ENCODE measurements around the gene CORO1C.

CORO1C gene

DNA sequence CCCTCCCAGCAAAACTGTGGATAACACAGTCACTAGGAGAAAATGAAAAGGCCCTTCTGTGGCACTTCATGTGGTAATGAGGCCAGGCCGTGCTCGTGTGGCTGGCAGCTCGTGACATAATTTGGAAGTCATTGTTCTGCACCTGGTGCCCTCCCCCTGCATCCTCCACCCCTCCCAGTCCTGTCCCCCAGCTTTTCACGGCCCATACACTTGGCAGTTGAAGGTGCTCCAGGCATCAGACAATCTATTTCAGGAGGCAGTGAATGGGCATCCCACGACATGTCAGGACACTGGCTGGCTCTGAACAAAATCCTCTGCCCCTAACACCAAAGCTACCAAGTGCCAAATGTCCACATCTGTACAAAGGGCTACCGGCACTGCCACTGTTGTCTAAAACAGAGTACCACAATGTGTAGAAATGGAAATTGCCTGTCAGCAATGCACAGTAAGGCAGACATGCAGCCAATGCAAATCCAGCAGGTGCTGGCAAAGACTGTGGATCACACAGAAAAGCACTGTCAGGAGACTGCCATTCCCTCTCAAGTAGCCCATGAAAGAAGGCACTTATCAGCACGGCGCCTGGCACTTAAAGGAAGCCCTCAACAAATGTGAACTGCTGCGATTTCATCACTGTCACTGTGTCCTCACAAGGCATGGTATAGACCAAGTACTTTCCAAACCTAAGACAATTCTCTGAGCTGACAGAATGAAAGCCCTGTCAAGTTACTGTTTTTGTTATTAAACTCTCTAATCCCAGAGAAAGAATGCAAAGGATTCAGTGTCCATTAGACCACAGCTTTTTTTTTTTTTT is 39.1 kb downstream of the CORO1C start:
- H3K27me3 ChIP-seq (ENCODE audit: insufficient read depth, low read length), result no peaks in the 10 kb centered on the region
- H3K9ac ChIP-seq (ENCODE audit: low read depth, low read length), result peak overlapping the region; percentile 34
- 58% methylated on average over 9 of the region's 9 CpGs for WGBS
- no peak overlapping the region for H3K4me3 ChIP-seq (ENCODE audit: low read length)
- H3K9me3 ChIP-seq (ENCODE audit: insufficient read depth, low read depth, low read length), result no peaks in the 10 kb centered on the region
- peaks cover 13% of the 10 kb centered on the region; the same call in 1 of the 2 replicates for H3K36me3 ChIP-seq (ENCODE audit: insufficient read depth, low read length)
- peak overlapping the region; percentile 93 for H3K27ac ChIP-seq (ENCODE audit: low read depth, low read length)
- peaks cover 38% of the 10 kb centered on the region for H3K4me1 ChIP-seq (ENCODE audit: insufficient read depth, low read length)

DNA sequence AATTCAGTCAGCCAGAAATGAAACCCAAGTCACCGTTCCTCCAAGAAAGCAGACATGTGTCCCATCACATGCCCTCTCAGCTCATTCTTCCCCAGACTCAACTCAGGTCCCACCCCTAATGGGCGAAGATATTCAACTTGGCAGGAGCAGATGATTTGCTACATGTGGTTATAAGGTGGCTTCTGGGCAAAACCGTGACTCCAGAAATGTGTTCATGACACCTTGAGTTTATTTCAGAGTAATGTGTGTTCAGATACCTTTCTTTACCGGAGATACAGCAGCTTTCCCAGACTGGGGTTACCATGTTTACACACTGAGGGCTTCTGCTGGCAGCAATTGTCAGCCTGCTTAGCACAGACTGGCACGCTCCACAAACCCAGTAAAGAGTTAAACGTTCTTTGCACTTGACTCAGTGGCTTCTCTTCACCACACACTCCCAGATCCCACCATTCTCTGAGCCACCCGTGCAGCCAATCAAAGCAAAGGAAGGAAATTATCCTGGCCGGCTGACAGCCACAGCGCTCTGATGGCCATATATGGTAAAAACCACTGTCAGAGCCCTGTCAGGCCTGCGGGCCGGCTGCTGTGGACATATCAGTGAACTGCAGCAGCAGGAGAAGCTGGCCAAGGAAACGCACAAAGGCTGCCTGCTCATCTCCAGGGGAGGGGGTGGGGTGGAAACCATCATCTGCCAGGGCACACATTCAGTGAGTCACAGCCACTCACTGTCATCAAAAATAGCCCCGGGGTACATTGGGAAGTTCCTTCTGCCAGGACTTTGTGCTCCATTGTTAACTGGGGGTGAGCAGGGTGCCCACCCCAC is 39.9 kb downstream of the CORO1C start:
- peaks cover 10% of the 10 kb centered on the region; the same call in 1 of the 2 replicates for H3K36me3 ChIP-seq (ENCODE audit: insufficient read depth, low read length)
- peak overlapping the region; percentile 72 for H3K9ac ChIP-seq (ENCODE audit: low read depth, low read length)
- peaks cover 41% of the 10 kb centered on the region for H3K4me1 ChIP-seq (ENCODE audit: insufficient read depth, low read length)
- H3K9me3 ChIP-seq (ENCODE audit: insufficient read depth, low read depth, low read length), result no peaks in the 10 kb centered on the region
- no peaks in the 10 kb centered on the region for H3K27me3 ChIP-seq (ENCODE audit: insufficient read depth, low read length)
- 35% methylated on average over 13 of the region's 13 CpGs for WGBS
- H3K27ac ChIP-seq (ENCODE audit: low read depth, low read length), result peak overlapping the region; percentile 93
- no peak overlapping the region for H3K4me3 ChIP-seq (ENCODE audit: low read length)

DNA sequence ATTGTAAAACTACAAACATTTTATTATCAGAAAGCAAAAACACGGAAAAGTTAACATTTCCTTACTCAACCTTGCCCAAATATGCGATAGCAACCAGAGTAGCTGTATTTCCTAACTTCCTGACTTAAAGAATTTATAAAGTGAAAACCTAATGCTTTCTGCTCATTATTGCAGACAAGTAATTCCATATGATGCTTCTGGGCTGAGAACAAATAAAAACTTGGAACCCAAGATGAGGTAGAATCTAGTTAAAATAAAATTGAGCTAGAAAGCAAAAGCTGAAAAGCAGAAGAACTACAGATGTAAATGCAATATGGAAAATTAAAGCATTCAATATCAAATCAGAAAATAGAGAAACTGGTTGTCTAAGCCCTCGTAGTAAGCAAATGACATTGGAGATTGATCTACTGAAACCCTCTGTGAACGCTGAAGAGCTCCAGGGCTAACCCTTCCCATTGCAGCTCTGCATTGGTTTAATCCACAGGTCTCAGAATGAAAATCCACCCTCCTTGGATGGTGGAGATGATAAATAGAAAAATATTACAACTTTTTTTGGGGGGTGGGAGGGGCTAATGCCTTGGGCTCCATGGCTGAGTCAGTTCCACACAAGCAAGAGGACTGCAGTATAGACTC is 40.7 kb downstream of the CORO1C start:
- 95% methylated on average over 4 of the region's 4 CpGs for WGBS
- H3K4me3 ChIP-seq (ENCODE audit: low read length), result no peak overlapping the region
- peaks cover 47% of the 10 kb centered on the region for H3K4me1 ChIP-seq (ENCODE audit: insufficient read depth, low read length)

DNA sequence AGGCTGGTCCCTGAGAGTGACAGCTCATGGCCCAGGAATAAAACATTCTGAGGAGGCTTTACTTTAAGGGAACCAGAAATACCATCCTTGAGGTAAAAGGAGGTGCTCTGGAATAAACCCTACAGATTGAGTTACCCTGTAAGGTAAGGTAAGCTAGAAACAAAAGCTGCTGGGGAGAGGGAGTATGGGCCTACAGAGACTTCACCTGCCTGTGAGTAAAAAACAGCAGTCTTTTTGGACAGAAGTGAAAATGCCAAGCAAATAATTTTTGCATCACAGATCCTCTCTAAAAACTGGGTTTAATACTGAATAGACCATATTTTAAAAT is 41.2 kb downstream of the CORO1C start:
- Histone ChIP-seq H3K4me1 (ENCODE audit: insufficient read depth, low read length) (peaks cover 52% of the 10 kb centered on the region), H3K4me3 (ENCODE audit: low read length) (no peak overlapping the region), H3K36me3 (ENCODE audit: insufficient read depth, low read length) (peaks cover 5% of the 10 kb centered on the region; the same call in 1 of the 2 replicates), H3K9ac (ENCODE audit: low read depth, low read length) (peak overlapping the region; percentile 44; the same call in 1 of the 2 replicates), H3K27me3 (ENCODE audit: insufficient read depth, low read length) (no peaks in the 10 kb centered on the region), H3K27ac (ENCODE audit: low read depth, low read length) (peak overlapping the region; percentile 93), H3K9me3 (ENCODE audit: insufficient read depth, low read depth, low read length) (no peaks in the 10 kb centered on the region)

More for the DNA sequence above, 40.7 kb downstream of the CORO1C start:
- peaks cover 10% of the 10 kb centered on the region; the same call in 1 of the 2 replicates for H3K36me3 ChIP-seq (ENCODE audit: insufficient read depth, low read length)
- peak overlapping the region; percentile 72; the same call in 1 of the 2 replicates for H3K9ac ChIP-seq (ENCODE audit: low read depth, low read length)
- H3K27ac ChIP-seq (ENCODE audit: low read depth, low read length), result peak overlapping the region; percentile 93
- no peaks in the 10 kb centered on the region for H3K9me3 ChIP-seq (ENCODE audit: insufficient read depth, low read depth, low read length)
- no peaks in the 10 kb centered on the region for H3K27me3 ChIP-seq (ENCODE audit: insufficient read depth, low read length)

DNA sequence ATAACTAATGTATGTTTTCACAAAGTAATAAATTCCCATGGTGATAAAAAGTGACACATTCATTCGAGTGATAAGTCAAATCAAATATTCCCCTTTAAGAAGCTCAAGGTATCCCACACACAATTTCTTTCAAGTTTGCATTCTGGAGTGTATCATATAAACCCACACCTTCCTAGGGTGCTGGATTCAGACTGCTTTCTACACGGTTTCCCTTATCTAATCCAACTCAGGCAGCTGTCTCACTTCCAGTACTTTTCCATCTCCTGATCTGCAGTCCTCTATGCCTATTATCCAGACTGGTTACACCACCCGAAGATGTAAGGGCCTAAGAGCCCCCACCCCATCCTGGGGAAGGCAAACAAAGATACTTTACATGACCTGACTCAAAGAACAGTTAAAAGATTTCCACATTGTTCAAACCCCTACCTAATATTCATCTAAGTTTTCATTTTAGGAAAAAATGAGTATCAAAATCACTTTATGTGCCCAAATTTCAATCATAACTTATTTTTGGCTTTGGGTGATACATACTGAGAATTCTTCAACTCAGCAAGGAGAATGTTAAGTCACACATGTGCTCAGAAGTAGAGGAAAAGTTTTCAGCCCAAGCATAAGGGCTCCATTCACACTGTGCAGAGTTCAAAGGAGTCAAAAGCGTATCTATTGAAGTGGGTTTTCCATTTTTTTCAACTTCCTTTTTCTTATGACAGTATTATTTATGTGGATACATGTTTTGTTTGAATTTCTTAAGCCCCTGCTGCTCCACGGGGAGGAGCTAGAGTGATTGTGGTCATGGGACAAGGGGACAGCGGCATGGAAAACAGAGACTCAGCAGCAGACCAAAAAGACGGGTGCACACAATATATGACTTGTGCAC is 41.8 kb downstream of the CORO1C start:
- 77% methylated on average over 6 of the region's 7 CpGs for WGBS
- Histone ChIP-seq H3K9ac (ENCODE audit: low read depth, low read length) (peak overlapping the region; percentile 44; the same call in 1 of the 2 replicates), H3K27ac (ENCODE audit: low read depth, low read length) (peak overlapping the region; percentile 93), H3K27me3 (ENCODE audit: insufficient read depth, low read length) (no peaks in the 10 kb centered on the region), H3K36me3 (ENCODE audit: insufficient read depth, low read length) (no peaks in the 10 kb centered on the region; the same call in 1 of the 2 replicates), H3K4me1 (ENCODE audit: insufficient read depth, low read length) (peaks cover 57% of the 10 kb centered on the region), H3K4me3 (ENCODE audit: low read length) (no peak overlapping the region), H3K9me3 (ENCODE audit: insufficient read depth, low read depth, low read length) (no peaks in the 10 kb centered on the region)

DNA sequence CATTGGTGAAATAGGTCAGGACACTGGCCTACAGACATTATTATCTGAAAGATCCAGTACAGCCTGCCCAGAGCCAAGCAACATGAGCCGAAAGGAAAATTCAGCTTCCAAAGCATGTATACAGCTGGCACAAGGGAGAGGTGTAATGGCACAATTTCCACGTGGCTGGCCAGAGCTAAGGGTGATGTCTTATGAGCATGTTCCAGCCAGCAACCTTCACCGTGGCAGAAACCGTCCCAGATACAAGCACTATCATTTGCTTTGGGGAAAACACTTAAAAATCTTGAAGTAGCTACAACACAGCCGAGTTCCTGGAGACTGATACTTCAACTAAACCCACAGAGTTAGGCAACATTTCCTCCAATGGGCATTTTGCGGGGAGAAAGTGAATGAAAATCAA is 44.5 kb downstream of the CORO1C start:
- Histone ChIP-seq H3K36me3 (ENCODE audit: insufficient read depth, low read length) (no peaks in the 10 kb centered on the region), H3K27ac (ENCODE audit: low read depth, low read length) (no peak overlapping the region; the same call in 1 of the 2 replicates), H3K4me1 (ENCODE audit: insufficient read depth, low read length) (peaks cover 55% of the 10 kb centered on the region), H3K27me3 (ENCODE audit: insufficient read depth, low read length) (no peaks in the 10 kb centered on the region), H3K4me3 (ENCODE audit: low read length) (no peak overlapping the region), H3K9me3 (ENCODE audit: insufficient read depth, low read depth, low read length) (no peaks in the 10 kb centered on the region), H3K9ac (ENCODE audit: low read depth, low read length) (no peak overlapping the region)
- 89% methylated on average over 5 of the region's 6 CpGs for WGBS

DNA sequence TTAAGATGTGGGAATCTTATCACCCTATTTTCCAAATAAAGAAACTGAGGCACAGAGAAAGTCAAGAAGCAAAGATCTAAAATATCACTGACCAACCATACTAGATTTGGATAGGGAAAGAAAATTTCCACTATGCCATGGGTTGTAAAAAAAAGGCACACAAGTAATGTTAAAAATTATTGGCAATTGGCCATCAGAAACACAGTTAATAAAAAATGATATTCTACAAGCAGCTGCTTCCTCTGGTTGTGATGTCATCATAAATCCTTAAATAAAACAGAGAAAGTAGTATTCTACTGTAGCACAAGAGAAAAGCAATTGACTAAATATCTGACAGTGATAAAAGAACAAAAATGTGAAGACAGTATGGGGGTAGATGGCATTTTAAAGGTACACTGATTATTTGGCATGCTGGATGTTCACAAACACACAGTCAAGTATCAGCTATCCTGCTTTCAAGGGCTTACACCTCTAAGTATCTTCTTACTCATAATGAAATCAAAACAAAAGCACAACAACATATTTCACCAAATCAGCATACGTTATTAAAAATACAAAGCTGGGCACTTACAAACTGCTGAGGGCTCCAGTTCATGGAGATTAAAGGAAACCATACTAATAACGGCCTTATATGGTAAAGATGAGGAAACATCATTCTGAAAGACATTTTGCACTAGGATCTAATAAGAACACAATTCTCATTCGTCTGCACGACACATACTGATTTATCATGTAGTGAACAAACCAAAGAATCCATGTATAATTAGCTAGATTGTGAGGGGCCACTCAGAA is 45.7 kb downstream of the CORO1C start:
- no peaks in the 10 kb centered on the region for H3K9me3 ChIP-seq (ENCODE audit: insufficient read depth, low read depth, low read length)
- peak overlapping the region; percentile 20; the same call in 1 of the 2 replicates for H3K27ac ChIP-seq (ENCODE audit: low read depth, low read length)
- 96% methylated on average over 4 of the region's 4 CpGs for WGBS
- no peaks in the 10 kb centered on the region for H3K27me3 ChIP-seq (ENCODE audit: insufficient read depth, low read length)
- H3K36me3 ChIP-seq (ENCODE audit: insufficient read depth, low read length), result no peaks in the 10 kb centered on the region
- no peak overlapping the region; the same call in 1 of the 2 replicates for H3K9ac ChIP-seq (ENCODE audit: low read depth, low read length)
- H3K4me3 ChIP-seq (ENCODE audit: low read length), result no peak overlapping the region
- H3K4me1 ChIP-seq (ENCODE audit: insufficient read depth, low read length), result peaks cover 46% of the 10 kb centered on the region

DNA sequence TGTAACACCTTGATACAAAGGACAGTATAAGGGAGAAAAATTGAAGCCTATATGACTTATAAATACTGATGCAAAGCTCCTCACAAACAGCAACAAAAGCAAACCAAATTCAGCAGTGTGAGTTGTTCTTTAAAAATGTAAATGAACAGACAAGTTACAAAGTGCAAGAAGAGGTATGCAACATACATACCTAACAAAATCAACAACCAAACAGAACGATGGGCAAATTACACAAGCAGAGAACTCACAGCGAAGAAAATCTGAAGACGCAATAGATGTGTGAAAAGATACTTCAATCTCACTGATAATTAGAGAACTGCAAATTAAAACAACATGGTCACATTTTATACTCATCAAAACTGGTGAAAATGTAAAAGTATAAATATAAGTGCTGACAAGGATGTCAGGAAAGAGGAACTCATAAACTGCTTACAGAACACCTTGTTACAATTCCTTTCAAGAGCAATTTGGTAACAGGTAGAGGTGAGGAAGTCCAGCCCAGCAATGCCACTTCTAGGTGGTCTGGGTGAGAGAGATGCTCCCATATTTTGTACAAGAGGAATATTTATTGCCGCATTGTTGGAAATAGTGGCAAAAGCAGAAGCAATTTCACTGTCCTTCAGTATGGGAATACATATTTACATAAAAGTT is 47.3 kb downstream of the CORO1C start:
- WGBS, result 71% methylated on average over 3 of the region's 4 CpGs
- H3K4me1 ChIP-seq (ENCODE audit: insufficient read depth, low read length), result peaks cover 30% of the 10 kb centered on the region
- no peaks in the 10 kb centered on the region for H3K27me3 ChIP-seq (ENCODE audit: insufficient read depth, low read length)
- no peaks in the 10 kb centered on the region for H3K36me3 ChIP-seq (ENCODE audit: insufficient read depth, low read length)
- no peak overlapping the region for H3K4me3 ChIP-seq (ENCODE audit: low read length)
- no peak overlapping the region for H3K27ac ChIP-seq (ENCODE audit: low read depth, low read length)
- H3K9ac ChIP-seq (ENCODE audit: low read depth, low read length), result no peak overlapping the region
- no peaks in the 10 kb centered on the region for H3K9me3 ChIP-seq (ENCODE audit: insufficient read depth, low read depth, low read length)

DNA sequence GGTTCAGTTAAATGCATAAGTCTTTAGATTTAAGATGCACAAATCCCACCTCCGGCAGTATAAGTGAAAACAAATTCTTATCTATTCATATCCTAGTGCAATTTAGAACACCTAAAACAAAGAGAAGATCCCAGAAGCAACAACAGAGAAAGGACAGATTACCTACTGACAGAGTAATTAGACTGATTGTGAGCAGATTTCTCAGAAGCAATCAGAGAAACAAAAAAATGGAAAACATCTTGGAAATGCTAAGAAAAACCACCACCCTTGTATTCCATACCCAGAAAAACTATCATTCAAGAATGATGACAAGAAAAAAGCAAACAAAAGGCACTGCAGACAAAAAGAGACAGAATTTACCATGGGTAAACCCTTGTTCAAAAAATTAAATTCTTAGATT is 50.0 kb downstream of the CORO1C start:
- WGBS, result 100% methylated on average over 1 of the region's 1 CpG
- Histone ChIP-seq H3K4me3 (ENCODE audit: low read length) (no peak overlapping the region), H3K36me3 (ENCODE audit: insufficient read depth, low read length) (peaks cover 17% of the 10 kb centered on the region), H3K9me3 (ENCODE audit: insufficient read depth, low read depth, low read length) (no peaks in the 10 kb centered on the region), H3K27ac (ENCODE audit: low read depth, low read length) (no peak overlapping the region), H3K27me3 (ENCODE audit: insufficient read depth, low read length) (no peaks in the 10 kb centered on the region), H3K4me1 (ENCODE audit: insufficient read depth, low read length) (peaks cover 27% of the 10 kb centered on the region), H3K9ac (ENCODE audit: low read depth, low read length) (no peak overlapping the region)

All from HUES64 (cell line).